SK-N-SH (cell line): Measurements from ENCODE around the gene WNK1. TPM values are rescaled to one million over a fixed set of nuclear protein-coding genes. Genes with fewer than 3 reads are reported as not detected.

Experiments used
- CTCF ChIA-PET: fragments of 300-600, 350-600 bp; formaldehyde crosslinking; extraction: SDS; loops from one replicate; lab custom pipeline; 2021; lab: Yijun Ruan, JAX
- POLR2A ChIA-PET: fragments of 350-600 bp; sonication (Branson Sonifier 250); formaldehyde crosslinking; extraction: SDS; loops from one replicate; lab custom pipeline; 2020; ENCODE audit warnings: antibody characterized with exemption, inconsistent platforms; lab: Yijun Ruan, JAX
- DNase-seq: peaks from one replicate; pipeline ENCODE4 v3.0.0; 2012
- H2AFZ ChIP-seq: fragments of 200-600 bp; sonication (generic); 2 replicates; pipeline ENCODE4 v1.8.1; 2016; ENCODE audit warnings: antibody characterized with exemption, mild to moderate bottlenecking, low read depth
- H3F3A ChIP-seq: fragments of 200-600 bp; sonication (generic); replicated peaks from 2 replicates; pipeline ENCODE3; 2016; ENCODE audit warnings: antibody characterized with exemption, mild to moderate bottlenecking; ENCODE audit not compliant: insufficient read depth
- H3K27ac ChIP-seq, 2 experiments: fragments of 200-500 bp in 1 of 2; fragments of 200-600 bp in 1 of 2; sonication (Bioruptor generic) in 1 of 2; sonication (generic), shearing (Covaris generic) in 1 of 2; 2 replicates each; pipeline versions ENCODE4 v1.5.1 to v1.6.1; 2014 to 2016; ENCODE audit warnings: low read depth in 2 of 2, inconsistent platforms in 1 of 2, low read length in 1 of 2, mild to moderate bottlenecking in 1 of 2, mixed read lengths in 1 of 2
- H3K27me3 ChIP-seq: fragments of 200-600 bp; sonication (generic), shearing (Covaris generic); 2 replicates; pipeline ENCODE4 v1.6.1; 2016; ENCODE audit warnings: mixed run types; ENCODE audit not compliant: insufficient read depth
- H3K36me3 ChIP-seq, 2 experiments: fragments of 200-500 bp in 1 of 2; fragments of 200-600 bp in 1 of 2; sonication (Bioruptor generic) in 1 of 2; sonication (generic) in 1 of 2; replicated peaks in 1 of 2; 2 replicates each; pipeline versions ENCODE3 to v1.5.1; 2014 to 2016; ENCODE audit warnings: low read length in 1 of 2, mild to moderate bottlenecking in 1 of 2; ENCODE audit not compliant: insufficient read depth in 2 of 2, control insufficient read depth in 1 of 2
- H3K4me1 ChIP-seq, 2 experiments: fragments of 200-500 bp in 1 of 2; fragments of 200-600 bp in 1 of 2; sonication (Bioruptor generic) in 1 of 2; sonication (generic), shearing (Covaris generic) in 1 of 2; 2 replicates each; pipeline versions ENCODE4 v1.5.1 to v1.6.1; 2014 to 2016; ENCODE audit warnings: low read depth in 1 of 2, low read length in 1 of 2, mixed run types in 1 of 2; ENCODE audit not compliant: insufficient read depth in 2 of 2, control insufficient read depth in 1 of 2
- H3K4me2 ChIP-seq: fragments of 200-600 bp; sonication (generic), shearing (Covaris generic); 2 replicates; pipeline ENCODE4 v1.6.1; 2017; ENCODE audit warnings: mixed run types
- H3K4me3 ChIP-seq, 2 experiments: fragments of 200-500 bp in 1 of 2; fragments of 200-600 bp in 1 of 2; sonication (Bioruptor generic) in 1 of 2; sonication (generic), shearing (Covaris generic) in 1 of 2; 2 replicates each; pipeline versions ENCODE4 v1.5.1 to v1.8.1; 2014 to 2016; ENCODE audit warnings: low read depth in 2 of 2, inconsistent platforms in 1 of 2, low read length in 1 of 2, mild to moderate bottlenecking in 1 of 2, mixed read lengths in 1 of 2, moderate library complexity in 1 of 2
- H3K79me2 ChIP-seq: fragments of 200-600 bp; sonication (generic); 2 replicates; pipeline ENCODE4 v1.8.1; 2017; ENCODE audit warnings: mild to moderate bottlenecking; ENCODE audit not compliant: insufficient read depth
- H3K9ac ChIP-seq: fragments of 200-600 bp; sonication (generic); 2 replicates; pipeline ENCODE4 v1.6.1; 2017; ENCODE audit warnings: mixed run types
- H3K9me2 ChIP-seq: fragments of 200-600 bp; sonication (generic); 2 replicates; pipeline ENCODE4 v1.6.1; 2017; ENCODE audit warnings: mixed run types
- H3K9me3 ChIP-seq: fragments of 200-600 bp; sonication (generic); 2 replicates; pipeline ENCODE4 v1.6.1; 2017; ENCODE audit warnings: mixed run types, mild to moderate bottlenecking, moderate library complexity
- H4K20me1 ChIP-seq: fragments of 200-600 bp; sonication (generic); 2 replicates; pipeline ENCODE4 v1.6.1; 2017; ENCODE audit warnings: mild to moderate bottlenecking, mixed run types; ENCODE audit not compliant: insufficient read depth
- CTCF ChIP-seq: fragments of 200-600 bp; sonication (generic); IDR thresholded peaks from 2 replicates; pipeline ENCODE4 v1.6.1; 2017; ENCODE audit warnings: antibody characterized with exemption, mild to moderate bottlenecking, moderate library complexity
- EZH2phosphoT487 ChIP-seq: fragments of 200-600 bp; sonication (generic); IDR thresholded peaks from 2 replicates; pipeline ENCODE4 v1.6.1; 2017; ENCODE audit warnings: low read depth, mixed run types, mild to moderate bottlenecking, antibody characterized with exemption, moderate library complexity, borderline replicate concordance
- FOSL2 ChIP-seq: IDR thresholded peaks from 2 replicates; pipeline ENCODE4 v1.4.0; 2012; ENCODE audit warnings: low read depth, mild to moderate bottlenecking, moderate library complexity, borderline replicate concordance
- MXI1 ChIP-seq: IDR thresholded peaks from 2 replicates; pipeline ENCODE4 v1.6.1; 2012; ENCODE audit warnings: mild to moderate bottlenecking, low read depth, low read length, improper control_type of control experiment
- NFIC ChIP-seq: IDR thresholded peaks from 2 replicates; pipeline ENCODE4 v1.4.0; 2012; ENCODE audit warnings: borderline replicate concordance
- NRF1 ChIP-seq: IDR thresholded peaks from 2 replicates; pipeline ENCODE4 v1.6.1; 2012; ENCODE audit warnings: low read depth, mild to moderate bottlenecking, low read length
- POLR2AphosphoS5 ChIP-seq: IDR thresholded peaks from 2 replicates; pipeline ENCODE4 v1.6.1; 2012; ENCODE audit warnings: low read depth, low read length
- RAD21 ChIP-seq: IDR thresholded peaks from 2 replicates; pipeline ENCODE4 v1.6.1; 2012; ENCODE audit warnings: mild to moderate bottlenecking, low read length
- RCOR1 ChIP-seq: fragments of 150-350 bp; IDR thresholded peaks from 2 replicates; pipeline ENCODE4 v1.6.1; 2017; ENCODE audit warnings: antibody characterized with exemption, low read length
- REST ChIP-seq: IDR thresholded peaks from 2 replicates; pipeline ENCODE4 v1.6.1; 2012; ENCODE audit warnings: mild to moderate bottlenecking, low read depth, low read length, moderate library complexity
- RFX5 ChIP-seq: IDR thresholded peaks from 2 replicates; pipeline ENCODE4 v1.6.1; 2012; ENCODE audit warnings: mild to moderate bottlenecking, improper control_type of control experiment, low read length
- RXRA ChIP-seq: IDR thresholded peaks from 2 replicates; pipeline ENCODE4 v1.4.0; 2012; ENCODE audit warnings: low read depth, mild to moderate bottlenecking, borderline replicate concordance
- SIN3A ChIP-seq: IDR thresholded peaks from 2 replicates; pipeline ENCODE4 v1.6.1; 2012; ENCODE audit warnings: low read depth, mild to moderate bottlenecking, low read length, moderate library complexity, borderline replicate concordance
- SMC3 ChIP-seq: IDR thresholded peaks from 2 replicates; pipeline ENCODE4 v1.6.1; 2012; ENCODE audit warnings: low read depth, low read length, improper control_type of control experiment
- TAF1 ChIP-seq: IDR thresholded peaks from 2 replicates; pipeline ENCODE4 v1.6.1; 2012; ENCODE audit warnings: low read depth, mild to moderate bottlenecking, low read length, moderate library complexity, borderline replicate concordance
- TCF12 ChIP-seq: IDR thresholded peaks from 2 replicates; pipeline ENCODE4 v1.4.0; 2012
- TEAD4 ChIP-seq: IDR thresholded peaks from 2 replicates; pipeline ENCODE4 v1.4.0; 2012; ENCODE audit warnings: mild to moderate bottlenecking, borderline replicate concordance; ENCODE audit not compliant: insufficient read depth
- YY1 ChIP-seq: IDR thresholded peaks from 2 replicates; pipeline ENCODE4 v1.4.0; 2012; ENCODE audit warnings: low read depth, mild to moderate bottlenecking
- WGBS: methylation state at CpG from one replicate; pipeline ENCODE4 v1.1.6; 2017; ENCODE audit warnings: low lambda C conversion rate; 5-methylcytosine and 5-hydroxymethylcytosine counted together
- polyA plus RNA-seq, 3 experiments: library from polyadenylated mRNA; depleted of rRNA; stranded (reverse); fragments of >200 nt; gene quantifications; 2 replicates each; pipeline ENCODE4 v1.2.3, GENCODE V29; 2012
- TF ChIP-seq, protein P1 (sequence below): IDR thresholded peaks from 2 replicates; pipeline ENCODE4 v1.4.0; 2012; ENCODE audit warnings: low read depth, borderline replicate concordance
- TF ChIP-seq, protein P2 (sequence below): fragments of 150-350 bp; IDR thresholded peaks from 2 replicates; pipeline ENCODE4 v1.6.1; 2016; ENCODE audit warnings: mild to moderate bottlenecking, low read depth, low read length

The WNK1 gene
- polyA plus RNA-seq, 1 of the 3 experiments (the other 2 are of a cell fraction): 30.5 TPM

DNA sequence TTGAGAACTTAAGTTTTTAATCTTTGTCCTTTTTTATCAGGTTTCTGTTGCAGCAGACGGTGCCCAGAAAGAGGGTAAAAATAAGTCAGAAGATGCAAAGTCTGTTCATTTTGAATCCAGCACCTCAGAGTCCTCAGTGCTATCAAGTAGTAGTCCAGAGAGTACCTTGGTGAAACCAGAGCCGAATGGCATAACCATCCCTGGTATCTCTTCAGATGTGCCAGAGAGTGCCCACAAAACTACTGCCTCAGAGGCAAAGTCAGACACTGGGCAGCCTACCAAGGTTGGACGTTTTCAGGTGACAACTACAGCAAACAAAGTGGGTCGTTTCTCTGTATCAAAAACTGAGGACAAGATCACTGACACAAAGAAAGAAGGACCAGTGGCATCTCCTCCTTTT lies 143.7 kb downstream of the WNK1 start:
- Histone ChIP-seq H3K27me3 (no peaks in the 10 kb centered on the region), H3K36me3 (peaks cover 60 to 67% of the 10 kb centered on the region in 2 experiments), H3F3A (peaks cover 19% of the 10 kb centered on the region), H3K4me2 (no peak overlapping the region), H3K27ac (0 out of 4 replicates have a peak overlapping the region, but pooled peaks have one; percentile 18 to 27), H3K9me2 (no peaks in the 10 kb centered on the region), H3K4me1 (peaks cover 9 to 12% of the 10 kb centered on the region in 2 experiments; a peak in 3 of 4 replicates), H4K20me1 (no peaks in the 10 kb centered on the region), H3K9ac (no peak overlapping the region), H2AFZ (no peak overlapping the region), H3K9me3 (no peaks in the 10 kb centered on the region), H3K79me2 (no peaks in the 10 kb centered on the region), H3K4me3 (no peak overlapping the region)
- 98% methylated on average over 3 of the region's 4 CpGs for WGBS
- no peak for TF ChIP-seq NFIC
- TF ChIP-seq REST: no peak
- no peak for TF ChIP-seq EZH2phosphoT487
- no peak for TF ChIP-seq SMC3
- TF ChIP-seq FOSL2: no peak
- no peak for TF ChIP-seq SIN3A
- no peak for TF ChIP-seq NRF1
- no peak for TF ChIP-seq RCOR1
- no peak for TF ChIP-seq POLR2AphosphoS5
- TF ChIP-seq TEAD4: no peak
- TF ChIP-seq, protein P1, sequence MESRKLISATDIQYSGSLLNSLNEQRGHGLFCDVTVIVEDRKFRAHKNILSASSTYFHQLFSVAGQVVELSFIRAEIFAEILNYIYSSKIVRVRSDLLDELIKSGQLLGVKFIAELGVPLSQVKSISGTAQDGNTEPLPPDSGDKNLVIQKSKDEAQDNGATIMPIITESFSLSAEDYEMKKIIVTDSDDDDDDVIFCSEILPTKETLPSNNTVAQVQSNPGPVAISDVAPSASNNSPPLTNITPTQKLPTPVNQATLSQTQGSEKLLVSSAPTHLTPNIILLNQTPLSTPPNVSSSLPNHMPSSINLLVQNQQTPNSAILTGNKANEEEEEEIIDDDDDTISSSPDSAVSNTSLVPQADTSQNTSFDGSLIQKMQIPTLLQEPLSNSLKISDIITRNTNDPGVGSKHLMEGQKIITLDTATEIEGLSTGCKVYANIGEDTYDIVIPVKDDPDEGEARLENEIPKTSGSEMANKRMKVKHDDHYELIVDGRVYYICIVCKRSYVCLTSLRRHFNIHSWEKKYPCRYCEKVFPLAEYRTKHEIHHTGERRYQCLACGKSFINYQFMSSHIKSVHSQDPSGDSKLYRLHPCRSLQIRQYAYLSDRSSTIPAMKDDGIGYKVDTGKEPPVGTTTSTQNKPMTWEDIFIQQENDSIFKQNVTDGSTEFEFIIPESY: no peak
- no peak for TF ChIP-seq TAF1
- TF ChIP-seq MXI1: no peak
- no peak for TF ChIP-seq RAD21
- no peak for TF ChIP-seq CTCF
- TF ChIP-seq, protein P2, sequence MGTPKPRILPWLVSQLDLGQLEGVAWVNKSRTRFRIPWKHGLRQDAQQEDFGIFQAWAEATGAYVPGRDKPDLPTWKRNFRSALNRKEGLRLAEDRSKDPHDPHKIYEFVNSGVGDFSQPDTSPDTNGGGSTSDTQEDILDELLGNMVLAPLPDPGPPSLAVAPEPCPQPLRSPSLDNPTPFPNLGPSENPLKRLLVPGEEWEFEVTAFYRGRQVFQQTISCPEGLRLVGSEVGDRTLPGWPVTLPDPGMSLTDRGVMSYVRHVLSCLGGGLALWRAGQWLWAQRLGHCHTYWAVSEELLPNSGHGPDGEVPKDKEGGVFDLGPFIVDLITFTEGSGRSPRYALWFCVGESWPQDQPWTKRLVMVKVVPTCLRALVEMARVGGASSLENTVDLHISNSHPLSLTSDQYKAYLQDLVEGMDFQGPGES: no peak
- no peak for TF ChIP-seq RXRA
- TF ChIP-seq YY1: no peak
- no peak for TF ChIP-seq RFX5
- TF ChIP-seq TCF12: no peak
- CTCF ChIA-PET: interaction anchor here (0.6 to 1.3 kb wide), 4 partner anchors 8 to 145 kb away, joined by 3 to 5 read pairs (median 3); partner anchors contain the start of gene RAD52
- POLR2A ChIA-PET: no interaction called here
- DNase-seq: no peak
